OCI-M2 (cell line): ENCODE results near the gene SSBP2.
"Not testable (repeated sequence)": the region's sequence is repeated elsewhere in the genome, so short reads cannot be mapped to it uniquely, and the experiment has no call there.

Source experiments
- DNase-seq: peaks from one replicate; lab custom pipeline; 2025; ENCODE audit not compliant: unreplicated experiment; lab: John Stamatoyannopoulos, UW

SSBP2 gene

GRCh38 chr5:81604193-81604592 lies 146.7 kb downstream of the SSBP2 start:
- DNase-seq: no peak

- DNase-seq: no peak
Observed at GRCh38 chr5:81601919-81602318, 149.0 kb downstream of the SSBP2 start.

GRCh38 chr5:81592085-81592484 lies 158.8 kb downstream of the SSBP2 start:
- DNase-seq: not testable (repeated sequence)

- DNase-seq: no peak
Observed at GRCh38 chr5:81590498-81591384, 160.2 kb downstream of the SSBP2 start.

GRCh38 chr5:81579262-81579924 lies 171.5 kb downstream of the SSBP2 start:
- DNase-seq: no peak

GRCh38 chr5:81577091-81577490 lies 173.8 kb downstream of the SSBP2 start:
- DNase-seq: no peak

- no peak for DNase-seq
Observed at GRCh38 chr5:81575924-81576323, 175.0 kb downstream of the SSBP2 start.

- no peak for DNase-seq
Observed at GRCh38 chr5:81572201-81572600, 178.7 kb downstream of the SSBP2 start.

- no peak for DNase-seq
Observed at GRCh38 chr5:81558188-81558587, 192.7 kb downstream of the SSBP2 start.

- DNase-seq: no peak
Observed at GRCh38 chr5:81556809-81557208, 194.1 kb downstream of the SSBP2 start.

- no peak for DNase-seq
Observed at GRCh38 chr5:81555865-81556264, 195.0 kb downstream of the SSBP2 start.

- DNase-seq: no peak
Observed at GRCh38 chr5:81554647-81555046, 196.2 kb downstream of the SSBP2 start.

GRCh38 chr5:81553567-81554212 lies 197.2 kb downstream of the SSBP2 start:
- DNase-seq: no peak

GRCh38 chr5:81552852-81553566 lies 197.9 kb downstream of the SSBP2 start:
- no peak for DNase-seq

GRCh38 chr5:81549123-81549522 lies 201.8 kb downstream of the SSBP2 start:
- no peak for DNase-seq

- no peak for DNase-seq
Observed at GRCh38 chr5:81547001-81547400, 203.9 kb downstream of the SSBP2 start.

- no peak for DNase-seq
Observed at GRCh38 chr5:81545911-81546310, 205.0 kb downstream of the SSBP2 start.

- DNase-seq: no peak
Observed at GRCh38 chr5:81544351-81545018, 206.4 kb downstream of the SSBP2 start.

- DNase-seq: no peak
Observed at GRCh38 chr5:81542242-81542641, 208.7 kb downstream of the SSBP2 start.

GRCh38 chr5:81537905-81538547 lies 212.9 kb downstream of the SSBP2 start:
- no peak for DNase-seq
